GM21619 (cell line): ENCODE results near the gene SREK1IP1.
"Not testable (repeated sequence)": the region's sequence is repeated elsewhere in the genome, so short reads cannot be mapped to it uniquely, and the experiment has no call there.

Source experiments
- ATAC-seq: cut with Tn5 transposase; IDR thresholded peaks from one replicate; pipeline ENCODE4 v1.9.1; 2021; ENCODE audit not compliant: unreplicated experiment

SREK1IP1 gene

DNA sequence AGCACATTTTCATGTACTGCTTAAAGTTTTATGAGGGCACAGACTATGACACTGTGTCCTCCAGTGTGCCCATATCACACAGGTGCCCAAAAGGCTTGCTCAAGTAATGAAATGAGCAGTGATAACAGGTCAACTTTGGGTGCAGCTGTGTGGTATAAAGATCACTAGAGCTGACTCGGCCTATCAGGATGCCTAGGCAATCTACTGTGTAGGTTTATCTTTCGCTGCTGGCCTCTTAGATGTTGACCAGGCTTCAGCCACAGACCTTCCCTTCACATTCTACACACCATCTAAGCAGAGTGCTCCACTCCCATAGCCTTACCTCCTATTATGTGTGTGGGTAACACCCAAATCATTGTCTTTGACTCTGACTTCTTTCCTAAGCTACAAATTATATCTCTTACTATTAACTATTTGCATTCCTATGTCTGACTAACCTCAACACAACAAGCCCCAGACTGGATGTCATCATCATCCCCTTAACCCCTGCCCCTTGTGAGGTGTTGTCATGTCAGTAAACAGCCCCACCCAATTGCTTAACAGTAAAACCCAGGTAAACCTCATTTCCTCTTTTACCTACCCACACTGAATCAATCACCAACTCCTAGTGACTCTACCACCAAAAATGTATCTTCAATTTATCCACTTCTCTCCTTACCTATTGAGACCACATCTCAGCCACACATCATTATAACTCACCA, 2.5 kb downstream of the SREK1IP1 start:
- ATAC-seq, result no peak

DNA sequence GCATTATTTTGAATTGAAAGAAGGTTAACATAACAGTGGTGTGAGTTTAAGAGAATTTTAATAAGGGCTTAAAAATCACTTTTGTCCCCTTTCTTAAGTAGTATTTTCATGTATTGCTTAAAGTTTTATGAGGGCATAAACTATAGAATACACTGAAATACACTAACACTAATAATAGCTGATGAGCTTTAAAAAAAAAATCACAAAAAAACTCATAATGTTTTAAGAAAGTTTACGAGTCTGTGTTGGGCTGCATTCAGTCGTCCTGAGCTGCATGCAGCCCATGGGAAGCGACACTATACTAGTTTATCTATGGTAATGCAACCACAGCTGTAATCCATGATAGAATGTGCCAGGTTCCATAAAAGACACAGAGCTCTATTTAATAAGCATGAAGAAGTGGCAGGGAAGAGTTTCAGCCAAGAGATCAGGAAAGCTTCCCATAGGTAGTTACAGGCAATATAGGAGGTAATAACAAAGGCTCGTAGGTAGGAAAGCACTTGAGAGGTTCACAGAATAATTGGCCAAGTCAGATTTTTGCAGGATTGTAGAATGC, 4.5 kb downstream of the SREK1IP1 start:
- ATAC-seq, result no peak

DNA sequence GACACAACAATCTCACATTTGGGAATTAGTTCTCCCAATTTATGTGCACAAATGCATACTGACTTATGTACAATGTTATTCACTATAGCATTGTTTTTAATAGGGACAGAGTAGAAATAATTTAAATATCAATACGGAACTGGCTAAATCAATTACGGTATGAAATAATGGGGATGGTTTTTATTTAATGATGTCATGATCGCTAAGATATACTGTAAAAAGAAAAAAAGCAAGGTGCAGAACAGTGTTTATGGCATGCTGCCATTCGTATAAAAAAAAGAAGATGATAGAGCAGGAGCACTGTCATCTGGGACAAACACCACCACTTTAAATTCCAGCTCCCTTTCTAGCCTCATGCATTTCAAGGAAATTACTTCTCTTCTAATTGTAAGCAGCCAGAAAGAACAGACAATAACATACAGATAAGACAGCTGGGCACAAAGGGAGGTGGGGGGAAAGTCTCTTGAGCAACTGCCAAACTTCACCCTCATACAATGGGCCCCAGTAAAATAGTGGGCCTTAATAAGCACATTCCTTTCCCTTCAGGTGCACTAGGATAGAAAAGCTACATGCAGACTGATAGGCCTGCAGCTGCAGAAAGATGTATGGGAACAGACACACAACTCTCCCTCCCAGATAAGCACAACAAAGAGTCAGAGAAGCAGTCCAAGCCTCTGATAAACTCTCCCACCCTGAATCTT, 8.4 kb downstream of the SREK1IP1 start:
- ATAC-seq, result no peak

DNA sequence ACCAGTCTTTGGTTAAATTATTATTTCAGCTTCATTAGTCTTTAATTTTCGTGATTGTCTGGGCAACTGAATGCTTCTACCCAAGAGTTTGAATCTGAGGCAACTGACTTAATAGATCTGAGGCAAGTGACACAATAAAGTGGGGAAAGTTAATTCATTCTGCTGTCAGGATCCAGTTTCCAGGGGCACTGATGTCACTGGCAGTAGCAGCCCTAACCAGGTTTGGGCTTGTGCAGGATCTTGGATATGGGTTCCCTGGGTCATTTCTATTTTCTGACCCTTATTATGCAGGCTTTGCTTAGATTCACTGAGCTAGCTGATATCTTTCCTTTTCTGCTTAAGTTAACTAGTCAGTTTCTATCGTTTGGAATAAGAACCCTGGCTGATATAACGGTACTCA, 9.6 kb downstream of the SREK1IP1 start:
- ATAC-seq, result no peak

DNA sequence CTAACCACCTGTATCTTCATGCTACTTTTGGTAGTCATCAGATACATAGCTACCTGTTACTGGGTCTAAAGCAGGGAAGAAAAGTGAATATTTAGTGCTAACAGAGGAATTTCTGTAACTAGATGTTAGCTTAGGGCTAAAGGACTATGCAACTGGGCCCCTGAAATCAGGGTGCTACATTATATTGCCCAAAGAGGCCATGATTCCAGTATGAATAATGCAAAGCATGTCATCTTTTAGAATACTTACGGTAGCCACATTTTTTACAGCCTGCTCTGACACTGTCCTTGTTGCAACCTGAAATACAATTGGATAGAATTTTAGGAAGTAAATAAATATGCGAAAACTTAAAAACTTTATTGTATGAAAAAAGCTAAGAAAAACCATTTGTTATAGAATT, 14.4 kb downstream of the SREK1IP1 start:
- no peak for ATAC-seq

DNA sequence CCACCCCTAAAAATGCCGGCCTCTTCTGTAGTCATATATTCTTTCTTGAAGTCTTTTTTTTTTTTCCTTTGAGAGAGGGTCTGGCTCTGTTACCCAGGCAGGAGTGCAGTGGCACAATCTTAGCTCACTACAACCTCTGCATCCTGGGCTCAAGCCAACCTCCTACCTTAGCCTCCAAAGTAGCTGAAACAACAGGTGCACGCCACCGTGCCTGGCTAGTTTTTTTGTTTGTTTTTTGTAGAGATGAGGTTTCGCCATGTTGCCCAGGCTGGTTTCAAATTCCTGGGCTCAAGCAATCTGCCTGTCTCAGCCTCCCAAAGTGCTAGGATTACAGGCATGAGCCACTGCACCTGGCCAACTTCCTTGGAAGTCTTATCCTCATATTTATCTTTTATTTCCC, 19.1 kb downstream of the SREK1IP1 start:
- no peak for ATAC-seq

DNA sequence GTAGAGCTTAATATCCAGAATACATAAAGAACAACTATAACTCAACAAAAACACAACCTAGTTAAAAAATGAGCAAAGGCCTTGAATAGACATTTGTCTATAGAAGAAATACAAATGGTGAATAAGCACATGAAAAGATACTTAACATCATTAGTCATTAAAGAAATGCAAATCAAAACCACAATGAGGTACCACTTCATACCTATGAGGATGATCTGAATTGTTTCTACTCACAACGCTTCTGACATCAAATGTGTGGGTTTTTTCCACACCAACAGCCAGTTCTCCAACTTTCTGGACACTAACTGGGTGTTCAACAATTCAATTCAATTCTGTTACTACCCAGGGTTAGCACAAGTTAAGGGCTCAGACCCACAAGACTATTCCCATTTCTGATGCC, 22.0 kb downstream of the SREK1IP1 start:
- ATAC-seq, result no peak

DNA sequence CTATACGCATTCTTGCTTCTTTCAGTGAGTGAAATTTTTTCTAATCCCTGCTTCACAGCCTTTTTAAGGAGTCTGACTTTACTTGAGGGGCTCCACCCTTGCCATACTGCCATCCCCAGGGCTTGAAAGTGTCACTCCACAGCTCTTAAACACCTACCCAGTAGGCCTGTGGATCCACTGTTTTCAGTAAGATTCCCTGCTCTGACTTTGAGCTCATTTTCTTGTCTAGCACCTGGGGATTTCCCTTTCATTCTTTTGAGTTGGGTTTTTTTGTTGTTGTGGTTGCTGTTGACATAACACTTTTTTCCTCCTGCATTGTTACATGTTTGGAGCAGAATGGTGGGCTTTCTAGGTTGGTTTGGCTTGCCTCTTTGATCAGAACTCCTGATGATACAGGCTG, 23.6 kb downstream of the SREK1IP1 start:
- no peak for ATAC-seq

DNA sequence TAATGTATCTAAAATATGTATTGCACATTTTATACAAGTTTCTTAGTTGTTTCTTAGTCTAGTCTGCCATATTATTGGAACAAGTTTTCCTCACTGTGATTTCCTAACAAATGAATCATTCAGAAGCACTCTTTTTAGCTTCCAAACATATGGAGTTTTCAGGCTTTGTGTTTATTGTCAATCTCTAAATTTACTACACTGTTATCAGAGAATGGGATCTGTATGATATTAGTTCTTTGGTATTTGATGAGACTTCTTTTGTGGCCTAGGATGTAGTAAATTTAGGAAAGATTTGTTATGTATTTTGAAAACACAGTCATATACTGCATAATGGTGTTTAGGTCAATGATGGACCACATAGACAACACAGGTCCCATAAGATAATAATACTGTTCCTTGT, 25.7 kb downstream of the SREK1IP1 start:
- ATAC-seq, result no peak

DNA sequence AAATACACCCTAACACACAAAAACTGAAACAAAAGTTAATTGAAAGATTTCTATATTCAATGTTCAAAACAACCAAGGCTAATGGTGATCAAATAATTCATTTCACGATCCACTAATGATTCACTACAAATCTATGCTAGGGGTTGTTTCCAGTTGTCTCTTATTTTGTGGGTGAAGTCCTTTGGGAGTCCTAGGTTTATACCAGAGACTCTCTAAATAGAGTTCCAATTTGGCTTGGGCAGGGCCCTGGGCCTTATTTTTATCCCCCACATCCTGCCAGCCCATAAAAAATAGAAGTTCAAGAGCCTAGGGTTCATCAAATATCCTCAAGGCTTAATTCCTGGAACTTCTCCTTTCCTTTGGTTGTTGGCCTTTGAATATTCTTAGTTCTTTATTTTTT, 26.1 kb downstream of the SREK1IP1 start:
- ATAC-seq, result no peak

DNA sequence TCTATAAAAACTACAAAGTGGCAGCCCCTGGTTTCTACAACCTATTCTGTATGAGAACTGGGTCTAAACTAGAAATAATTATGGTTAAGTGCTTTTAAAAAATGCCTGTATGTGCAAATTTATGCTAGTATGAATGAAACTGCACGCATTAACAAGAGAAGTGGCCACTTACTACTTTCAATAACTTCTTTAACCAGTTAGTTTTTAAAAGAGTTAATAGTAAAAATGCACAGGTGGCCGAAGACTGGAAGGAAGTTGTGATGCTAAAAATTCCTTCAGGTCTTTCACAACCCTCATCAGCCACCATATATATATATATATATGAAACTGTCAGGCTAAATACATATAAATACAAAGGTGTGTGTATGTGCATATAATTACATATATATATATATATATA, 41.3 kb downstream of the SREK1IP1 start:
- ATAC-seq, result no peak

DNA sequence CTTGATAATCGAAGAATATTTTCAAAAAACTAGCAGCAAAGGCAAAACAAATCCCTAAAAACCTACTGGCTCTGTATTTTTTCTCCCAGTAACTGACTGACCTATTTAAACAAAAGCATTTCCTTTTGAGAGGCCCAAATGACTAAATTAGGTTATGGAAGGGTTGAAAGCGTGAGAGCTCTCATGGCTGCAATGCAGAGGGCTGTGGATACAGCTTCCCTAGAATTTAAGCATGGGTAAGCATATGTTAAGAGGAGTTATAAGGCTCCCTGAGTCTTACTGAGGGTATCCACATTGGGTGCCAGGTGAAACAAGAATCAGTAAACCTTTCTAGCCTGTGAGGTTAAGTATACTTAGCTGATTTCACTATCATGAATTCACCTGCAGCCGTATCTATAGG, 45.9 kb downstream of the SREK1IP1 start:
- ATAC-seq, result no peak

DNA sequence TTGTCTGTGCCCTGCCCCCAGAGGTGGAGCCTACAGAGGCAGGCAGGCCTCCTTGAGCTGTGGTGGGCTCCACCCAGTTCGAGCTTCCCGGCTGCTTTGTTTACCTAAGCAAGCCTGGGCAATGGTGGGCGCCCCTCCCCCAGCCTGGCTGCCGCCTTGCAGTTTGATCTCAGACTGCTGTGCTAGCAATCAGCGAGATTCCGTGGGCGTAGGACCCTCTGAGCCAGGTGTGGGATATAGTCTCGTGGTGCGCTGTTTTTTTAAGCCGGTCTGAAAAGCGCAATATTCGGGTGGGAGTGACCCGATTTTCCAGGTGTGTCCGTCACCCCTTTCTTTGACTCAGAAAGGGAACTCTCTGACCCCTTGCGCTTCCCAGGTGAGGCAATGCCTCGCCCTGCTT, 54.0 kb downstream of the SREK1IP1 start:
- not testable (repeated sequence) for ATAC-seq

DNA sequence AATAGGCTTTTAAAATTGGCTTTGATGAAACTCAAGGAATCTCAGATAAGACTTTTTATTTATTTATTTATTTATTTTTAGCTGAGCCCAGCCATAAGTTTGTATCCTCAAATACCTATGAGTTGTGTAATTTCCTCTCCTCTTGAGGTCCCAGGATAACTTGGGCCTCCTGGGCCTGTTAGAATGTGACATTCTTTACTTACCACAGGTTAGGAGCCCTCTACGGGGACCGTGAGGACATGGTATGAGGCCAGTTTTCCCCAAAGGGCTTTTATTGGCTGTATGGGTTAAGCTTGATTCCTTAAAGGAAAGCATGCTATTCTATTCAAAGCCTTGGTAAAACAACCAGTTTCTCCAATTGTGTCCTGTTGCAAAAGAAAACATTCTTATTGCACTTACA, 61.3 kb downstream of the SREK1IP1 start:
- ATAC-seq, result no peak

DNA sequence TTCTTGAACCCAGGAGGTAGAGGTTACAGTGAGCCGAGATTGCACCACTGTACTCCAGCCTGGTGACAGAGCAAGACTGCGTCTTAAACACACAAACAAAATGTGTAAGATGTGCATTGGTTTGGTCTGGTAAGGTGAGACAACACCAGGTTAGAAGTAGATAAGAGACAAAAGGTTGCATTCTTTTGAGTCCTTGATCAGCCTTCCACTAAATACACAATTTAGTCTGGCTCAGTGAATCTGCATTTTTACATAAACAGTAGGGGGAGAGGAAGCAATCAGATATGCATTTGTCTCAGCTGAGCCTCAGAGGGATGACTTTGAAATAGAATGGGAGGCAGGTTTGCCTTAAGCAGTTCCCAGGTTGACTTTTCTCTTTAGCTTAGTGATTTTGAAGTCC, 62.4 kb downstream of the SREK1IP1 start:
- not testable (repeated sequence) for ATAC-seq

DNA sequence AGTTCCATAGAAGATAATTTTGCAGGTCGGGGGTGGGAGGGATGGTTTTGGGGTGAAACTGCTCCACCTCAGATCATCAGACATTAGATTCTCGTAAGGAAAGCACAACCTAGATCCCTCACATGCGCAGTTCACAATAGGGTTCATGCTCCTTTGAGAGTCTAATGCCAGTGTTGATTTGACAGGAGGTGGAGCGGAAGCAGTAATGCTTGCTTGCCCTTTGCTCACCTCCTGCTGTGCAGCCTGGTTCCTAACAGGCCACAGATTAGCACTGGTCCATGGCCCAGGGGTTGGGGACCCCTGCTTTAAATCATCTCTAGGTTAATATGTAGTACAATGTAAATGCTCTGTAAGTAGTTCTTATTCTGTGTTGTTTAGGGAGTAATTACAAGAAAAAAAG, 67.7 kb downstream of the SREK1IP1 start:
- ATAC-seq, result no peak

DNA sequence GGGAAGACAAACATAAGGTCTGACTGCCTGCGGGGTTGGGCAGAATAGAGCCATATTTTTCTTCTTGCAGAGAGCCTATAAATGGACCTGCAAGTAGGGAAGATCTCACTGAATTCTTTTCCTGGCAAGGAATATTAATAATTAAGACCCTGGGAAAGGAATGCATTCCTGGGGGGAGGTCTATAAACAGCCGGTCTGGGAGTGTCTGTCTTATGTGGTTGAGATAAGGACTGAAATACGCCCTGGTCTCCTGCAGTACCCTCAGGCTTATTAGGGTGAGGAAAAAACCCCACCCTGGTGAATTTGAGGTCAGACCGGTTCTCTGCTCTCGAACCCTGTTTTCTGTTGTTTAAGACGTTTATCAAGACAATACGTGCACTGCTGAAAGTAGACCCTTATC, 72.1 kb downstream of the SREK1IP1 start:
- not testable (repeated sequence) for ATAC-seq

DNA sequence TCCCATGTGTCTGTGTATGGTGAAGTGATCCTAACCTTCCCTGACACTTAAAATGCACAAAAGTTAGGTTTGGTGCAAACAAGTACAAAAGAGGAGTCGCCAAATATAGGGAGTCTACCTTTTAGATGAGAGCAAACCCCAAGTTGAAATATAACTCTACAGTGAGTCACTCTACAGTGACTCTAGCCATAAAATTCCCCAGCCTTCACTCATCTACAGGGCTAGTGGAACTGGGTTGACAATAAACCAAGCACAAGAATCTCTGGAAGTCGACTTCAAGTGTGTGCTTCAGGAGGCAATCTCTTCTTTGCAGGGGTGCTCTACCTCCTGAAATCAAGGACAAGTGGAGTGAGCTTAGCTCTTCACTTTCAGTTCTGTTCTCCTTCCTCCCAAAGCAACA, 74.9 kb downstream of the SREK1IP1 start:
- ATAC-seq, result no peak

DNA sequence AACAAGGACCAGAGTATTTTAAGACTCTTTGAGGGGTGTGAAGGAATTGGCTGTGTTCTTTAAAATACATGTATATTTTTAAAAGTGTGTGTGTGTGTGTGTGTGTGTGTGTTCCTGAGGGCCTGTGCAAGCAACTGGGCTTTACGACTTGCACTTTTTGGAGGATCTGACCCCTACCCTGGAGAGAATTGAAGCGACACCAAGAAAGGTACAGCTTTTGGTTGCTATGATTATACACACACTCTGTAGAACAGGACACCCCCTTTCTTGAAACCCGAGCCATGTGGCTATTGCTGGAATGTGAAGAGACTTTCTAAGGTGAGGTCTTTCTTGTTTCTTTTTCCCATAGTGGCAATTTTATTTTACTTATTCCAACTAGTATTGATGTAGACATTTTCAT, 77.2 kb downstream of the SREK1IP1 start:
- ATAC-seq, result no peak

DNA sequence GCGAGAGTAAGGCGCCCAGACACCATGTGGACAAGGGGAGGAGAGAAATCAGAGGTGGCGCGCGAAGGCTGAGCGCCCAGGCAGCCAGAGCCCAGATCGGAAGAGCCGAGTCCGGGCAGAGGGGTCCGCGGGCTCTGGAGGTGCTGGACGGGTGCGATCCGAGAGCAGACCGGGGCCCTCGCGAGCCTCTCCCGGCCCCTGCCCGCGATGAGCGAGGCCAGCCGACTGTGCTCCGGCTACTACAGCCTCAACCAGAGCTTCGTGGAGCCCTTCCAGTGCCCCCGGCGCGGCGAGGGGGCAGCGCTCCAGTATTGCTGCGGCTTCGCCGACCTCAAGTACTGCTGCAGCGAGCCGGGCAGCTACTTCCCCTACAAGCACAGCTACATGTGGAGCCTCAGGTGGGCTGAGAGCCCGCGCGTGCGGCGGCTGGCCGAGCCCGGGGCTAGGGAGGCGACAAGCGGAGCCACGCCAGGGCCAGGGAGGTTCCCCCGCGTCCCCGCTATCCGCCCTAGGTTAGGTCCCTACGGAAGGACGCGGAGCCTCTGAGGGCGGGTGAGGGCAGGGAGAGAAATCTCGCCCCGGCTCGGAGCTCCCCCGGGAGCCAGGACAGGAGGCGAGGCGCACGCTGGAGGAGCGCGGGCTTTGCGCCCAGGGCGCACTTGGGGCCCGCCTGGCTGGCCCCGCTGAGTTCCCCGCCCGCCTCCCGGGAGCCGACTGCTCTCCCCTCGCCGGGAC, 77.9 kb downstream of the SREK1IP1 start, which contains the start of gene SHISAL2B:
Gene SHISAL2B, plus strand, starts transcription at position 87 of the 735 bp plus-strand sequence. Its CDS starts 121 bp downstream, at position 208.
- no peak for ATAC-seq

DNA sequence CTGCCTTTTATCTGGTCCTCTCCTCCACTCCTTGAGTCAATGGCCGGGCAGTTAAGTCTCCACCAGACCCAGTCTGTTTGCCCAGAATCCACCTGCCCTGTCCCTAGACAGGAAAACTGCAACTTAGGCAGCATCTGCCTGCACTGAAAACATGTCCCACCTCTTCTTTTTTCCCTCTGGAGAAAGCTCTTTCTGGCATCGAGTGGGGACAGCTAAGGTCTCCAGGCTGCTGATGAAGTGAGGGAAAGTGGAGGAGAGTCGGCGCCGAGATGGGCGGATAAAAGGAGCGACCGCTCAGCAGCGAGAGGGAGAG, 78.4 kb downstream of the SREK1IP1 start:
- no peak for ATAC-seq

DNA sequence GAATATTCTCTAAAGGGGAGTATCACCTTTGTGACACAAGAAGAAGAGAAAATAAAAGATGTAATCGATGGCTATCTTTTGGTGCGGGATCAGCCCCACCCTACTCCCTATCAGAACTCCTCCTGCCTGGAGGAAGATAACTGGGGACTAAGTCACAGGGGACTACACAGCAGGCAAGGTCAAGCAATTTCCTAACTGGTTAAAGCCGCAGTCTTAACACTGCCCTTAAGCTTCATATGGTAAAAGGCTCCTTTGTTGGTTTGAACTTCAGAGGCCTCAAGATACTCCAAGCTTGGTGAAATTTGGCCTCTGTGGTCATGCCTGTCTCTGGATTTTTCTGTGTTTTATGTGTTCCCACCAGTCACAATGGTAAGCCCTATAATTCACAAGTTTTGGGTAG, 79.5 kb downstream of the SREK1IP1 start:
- no peak for ATAC-seq
